ENCODE measurements around the gene CIBAR2.

DNA sequence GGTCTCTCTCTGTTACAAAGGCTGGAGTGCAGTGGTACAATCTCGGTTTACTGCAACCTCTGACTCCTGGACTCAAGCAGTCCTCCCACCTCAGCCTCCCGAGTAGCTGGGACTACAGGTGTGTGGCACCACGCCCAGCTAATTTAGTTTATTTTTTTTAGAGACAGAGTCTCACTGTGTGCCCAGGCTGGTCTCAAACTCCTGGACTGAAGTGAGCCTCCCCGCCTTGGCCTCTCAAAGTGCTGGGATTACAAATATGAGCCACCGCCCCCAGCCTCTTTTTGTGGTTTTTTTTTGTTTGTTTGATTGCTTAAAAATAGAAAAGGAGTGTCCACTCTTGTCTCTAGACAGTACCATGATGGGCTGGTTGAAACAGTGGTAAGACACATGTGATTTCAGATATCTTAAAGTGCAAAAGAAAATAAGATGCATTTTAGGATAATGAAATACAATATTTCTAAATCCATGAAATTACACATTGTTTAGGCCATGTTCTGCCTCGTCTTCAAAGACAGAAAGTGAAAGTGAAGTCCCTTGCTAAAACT lies 57.3 kb downstream of the CIBAR2 start:
- TF ChIP-seq, protein P1, sequence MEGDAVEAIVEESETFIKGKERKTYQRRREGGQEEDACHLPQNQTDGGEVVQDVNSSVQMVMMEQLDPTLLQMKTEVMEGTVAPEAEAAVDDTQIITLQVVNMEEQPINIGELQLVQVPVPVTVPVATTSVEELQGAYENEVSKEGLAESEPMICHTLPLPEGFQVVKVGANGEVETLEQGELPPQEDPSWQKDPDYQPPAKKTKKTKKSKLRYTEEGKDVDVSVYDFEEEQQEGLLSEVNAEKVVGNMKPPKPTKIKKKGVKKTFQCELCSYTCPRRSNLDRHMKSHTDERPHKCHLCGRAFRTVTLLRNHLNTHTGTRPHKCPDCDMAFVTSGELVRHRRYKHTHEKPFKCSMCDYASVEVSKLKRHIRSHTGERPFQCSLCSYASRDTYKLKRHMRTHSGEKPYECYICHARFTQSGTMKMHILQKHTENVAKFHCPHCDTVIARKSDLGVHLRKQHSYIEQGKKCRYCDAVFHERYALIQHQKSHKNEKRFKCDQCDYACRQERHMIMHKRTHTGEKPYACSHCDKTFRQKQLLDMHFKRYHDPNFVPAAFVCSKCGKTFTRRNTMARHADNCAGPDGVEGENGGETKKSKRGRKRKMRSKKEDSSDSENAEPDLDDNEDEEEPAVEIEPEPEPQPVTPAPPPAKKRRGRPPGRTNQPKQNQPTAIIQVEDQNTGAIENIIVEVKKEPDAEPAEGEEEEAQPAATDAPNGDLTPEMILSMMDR (IDR thresholded peaks at IDR 0.05; ENCODE audit: poor library complexity), result no peak
- no peak for TF ChIP-seq EZH2 (IDR thresholded peaks at IDR 0.05; ENCODE audit: borderline replicate concordance)
- TF ChIP-seq EZH2phosphoT487 (IDR thresholded peaks at IDR 0.05; ENCODE audit: low read depth, severe bottlenecking, unreplicated experiment), result no peak

Data from hepatocyte (in vitro differentiated cells).